GM13976 (cell line): ENCODE measurements around the gene DNAJC17.

Experiments
- DNase-seq: peaks from one replicate; pipeline ENCODE4 v3.0.0; 2012; ENCODE audit warnings: low spot score
- CTCF ChIP-seq: IDR thresholded peaks from 2 replicates; pipeline ENCODE4 v1.5.1; 2012; ENCODE audit warnings: borderline replicate concordance, mild to moderate bottlenecking; ENCODE audit not compliant: insufficient read depth; ENCODE audit errors: extremely low read depth, missing control alignments, control extremely low read depth
- in situ Hi-C: fragments of 300-500 bp; cut with MboI; formaldehyde crosslinking; loops from one replicate; pipeline ENCODE4 v1.12.0; 2022; ENCODE audit warnings: low sequenced_read_pairs, mixed read lengths, inconsistent platforms; ENCODE audit not compliant: unreplicated experiment

Gene DNAJC17

GRCh38 chr15:40737048-40737447, 70.2 kb downstream of the DNAJC17 start:
- DNase-seq: no peak
- no peak for TF ChIP-seq CTCF
- in situ Hi-C loops: no loop called here

- TF ChIP-seq CTCF: no peak
- no peak for DNase-seq
- in situ Hi-C loops: no loop called here
Observed at GRCh38 chr15:40736575-40736974, 70.7 kb downstream of the DNAJC17 start.

- in situ Hi-C loops: no loop called here
- no peak for DNase-seq
- TF ChIP-seq CTCF: no peak
Observed at GRCh38 chr15:40731034-40731433, 76.2 kb downstream of the DNAJC17 start.

- in situ Hi-C loops: no loop called here
- DNase-seq: no peak
- TF ChIP-seq CTCF: no peak
Observed at GRCh38 chr15:40723919-40724318, 83.4 kb downstream of the DNAJC17 start.

GRCh38 chr15:40722934-40723333, 84.3 kb downstream of the DNAJC17 start:
- in situ Hi-C loops: no loop called here
- TF ChIP-seq CTCF: no peak
- DNase-seq: no peak

GRCh38 chr15:40722354-40722753, 84.9 kb downstream of the DNAJC17 start:
- in situ Hi-C loops: no loop called here
- no peak for TF ChIP-seq CTCF
- no peak for DNase-seq

- in situ Hi-C loops: no loop called here
- DNase-seq: no peak
- no peak for TF ChIP-seq CTCF
Observed at GRCh38 chr15:40721701-40722100, 85.6 kb downstream of the DNAJC17 start.
